B cell (primary cell): ENCODE measurements around the gene PDS5A. TPM values are rescaled to one million over a fixed set of nuclear protein-coding genes. Genes with fewer than 3 reads are reported as not detected.

Experiments
- ATAC-seq: fragments of 200-7000 bp; cut with Tn5 transposase; one replicate; pipeline ENCODE4 v1.10.0; 2021; ENCODE audit warnings: low read depth, mild to moderate bottlenecking, moderate number of reproducible peaks, moderate library complexity
- CTCF ChIA-PET: fragments of 350-600 bp; sonication (Branson Sonifier 250); formaldehyde crosslinking; loops from one replicate; lab custom pipeline; 2021; ENCODE audit warnings: antibody characterized with exemption, inconsistent platforms; lab: Charles Lee
- POLR2A ChIA-PET: fragments of 350-600 bp; sonication (Branson Sonifier 250); formaldehyde crosslinking; loops from one replicate; lab custom pipeline; 2021; ENCODE audit warnings: antibody characterized with exemption; lab: Charles Lee
- DNase-seq: peaks from one replicate; pipeline ENCODE4 v3.0.0; 2013
- H2AFZ ChIP-seq: 2 replicates; pipeline ENCODE4 v1.6.1; 2012; ENCODE audit warnings: mild to moderate bottlenecking, low read depth, low read length; ENCODE audit not compliant: insufficient read depth, poor library complexity, severe bottlenecking
- H3K27ac ChIP-seq, 2 donors: 1 replicate in 1 of 2; 2 replicates in 1 of 2; pipeline ENCODE4 v1.5.1; 2012 to 2013; ENCODE audit warnings: low read length in 2 of 2, mild to moderate bottlenecking in 2 of 2, moderate library complexity in 1 of 2
- H3K27me3 ChIP-seq, 4 experiments: fragments of 200-600 bp in 1 of 4; sonication (generic) in 1 of 4; replicated peaks in 1 of 4; 1 replicate in 2 of 4; 2 replicates in 2 of 4; pipeline versions ENCODE4 v1.6.1 to v1.7.0; 2013 to 2016; ENCODE audit warnings: low read length in 3 of 4, mild to moderate bottlenecking in 2 of 4, mixed read lengths in 1 of 4, moderate library complexity in 1 of 4; ENCODE audit not compliant: insufficient read depth in 4 of 4, control insufficient read depth in 3 of 4; ENCODE audit errors: control extremely low read depth in 1 of 4
- H3K36me3 ChIP-seq, 2 experiments: replicated peaks in 1 of 2; 1 replicate in 1 of 2; 2 replicates in 1 of 2; pipeline versions ENCODE4 v1.6.1 to v1.7.1; 2013; ENCODE audit warnings: low read length in 1 of 2; ENCODE audit not compliant: insufficient read depth in 2 of 2, control insufficient read depth in 1 of 2; ENCODE audit errors: control extremely low read depth in 1 of 2, extremely low read depth in 1 of 2
- H3K4me1 ChIP-seq, 2 donors: fragments of 200-600 bp in 1 of 2; sonication (generic) in 1 of 2; 1 replicate in 1 of 2; 2 replicates in 1 of 2; pipeline versions ENCODE4 v1.5.1 to v1.6.1; 2013 to 2017; ENCODE audit warnings: low read length in 2 of 2; ENCODE audit not compliant: control insufficient read depth in 2 of 2, insufficient read depth in 2 of 2
- H3K4me2 ChIP-seq: replicated peaks from 2 replicates; pipeline ENCODE3; 2012; ENCODE audit warnings: mild to moderate bottlenecking, low read depth, low read length; ENCODE audit not compliant: poor library complexity, severe bottlenecking
- H3K4me3 ChIP-seq, 5 experiments: fragments of 200-600 bp in 1 of 5; sonication (generic) in 1 of 5; 1 replicate in 3 of 5; 2 replicates in 2 of 5; pipeline versions ENCODE4 v1.5.1 to v1.7.0; 2011 to 2016; ENCODE audit warnings: low read length in 4 of 5, mild to moderate bottlenecking in 4 of 5, low read depth in 2 of 5, control low read depth in 1 of 5, moderate library complexity in 1 of 5; ENCODE audit not compliant: insufficient read depth in 1 of 5; ENCODE audit errors: control extremely low read depth in 1 of 5, extremely low read depth in 1 of 5
- H3K79me2 ChIP-seq: fragments of 200-600 bp; sonication (generic); one replicate; pipeline ENCODE4 v1.6.0; 2016; ENCODE audit warnings: low read length; ENCODE audit not compliant: control insufficient read depth, insufficient read depth
- H3K9ac ChIP-seq: fragments of 200-600 bp; sonication (generic); 2 replicates; pipeline ENCODE4 v1.6.1; 2017; ENCODE audit warnings: mild to moderate bottlenecking, low read length, moderate library complexity
- H3K9me3 ChIP-seq, 3 donors: one replicate each; pipeline versions ENCODE4 v1.6.1 to v1.7.1; 2013; ENCODE audit warnings: low read length in 2 of 3; ENCODE audit not compliant: control insufficient read depth in 2 of 3, insufficient read depth in 1 of 3; ENCODE audit errors: control extremely low read depth in 1 of 3
- H4K20me1 ChIP-seq: 2 replicates; pipeline ENCODE4 v1.6.0; 2012; ENCODE audit warnings: mild to moderate bottlenecking, low read length; ENCODE audit not compliant: insufficient read depth, control insufficient read depth, poor library complexity, severe bottlenecking
- H3K27ac Mint-ChIP-seq: one replicate; pipeline ENCODE4 v1.8.0; 2021; ENCODE audit warnings: mixed read lengths
- H3K27me3 Mint-ChIP-seq: one replicate; pipeline ENCODE4 v1.8.0; 2021; ENCODE audit warnings: mixed read lengths
- H3K4me1 Mint-ChIP-seq: one replicate; pipeline ENCODE4 v1.8.0; 2021; ENCODE audit warnings: mixed read lengths
- H3K4me3 Mint-ChIP-seq: one replicate; pipeline ENCODE4 v1.8.0; 2021; ENCODE audit warnings: mixed read lengths
- H3K9me3 Mint-ChIP-seq: one replicate; pipeline ENCODE4 v1.8.0; 2022; ENCODE audit warnings: mixed read lengths; ENCODE audit not compliant: insufficient read depth
- EZH2 ChIP-seq: IDR thresholded peaks from 2 replicates; pipeline ENCODE4 v1.6.1; 2012; ENCODE audit warnings: borderline replicate concordance, low read depth, mild to moderate bottlenecking, moderate library complexity, low read length; ENCODE audit not compliant: insufficient read depth, poor library complexity, severe bottlenecking
- WGBS: methylation state at CpG from one replicate; pipeline ENCODE4 v1.1.5; 2013; ENCODE audit warnings: missing lambda C conversion rate; ENCODE audit not compliant: insufficient coverage; 5-methylcytosine and 5-hydroxymethylcytosine counted together
- intact Hi-C: fragments of 100-400 bp; cut with micrococcal nuclease; formaldehyde crosslinking; loops from one replicate; pipeline ENCODE4 v1.10.0; 2022
- polyA plus RNA-seq: library from polyadenylated mRNA; depleted of rRNA; stranded (reverse); fragments of >200 nt; gene quantifications from 2 replicates; pipeline ENCODE4 v1.2.3, GENCODE V29; 2012
- total RNA-seq, 2 donors: library from RNA; stranded (reverse); fragments of 120-200 nt in 1 of 2; gene quantifications; 1 replicate in 1 of 2; 2 replicates in 1 of 2; pipeline versions ENCODE4 v1.2.3 to v1.2.4, GENCODE V29; 2013 to 2022
- TF ChIP-seq, protein P1 (sequence below): fragments of 200-600 bp; IDR thresholded peaks from one replicate; pipeline ENCODE4 v1.8.0; 2022; ENCODE audit warnings: antibody characterized with exemption, mild to moderate bottlenecking

PDS5A gene
- total and polyA plus RNA-seq, 2 donors (not counting 1 experiment from before 2014, with no cell fraction given) = 19.4 to 111 TPM

DNA sequence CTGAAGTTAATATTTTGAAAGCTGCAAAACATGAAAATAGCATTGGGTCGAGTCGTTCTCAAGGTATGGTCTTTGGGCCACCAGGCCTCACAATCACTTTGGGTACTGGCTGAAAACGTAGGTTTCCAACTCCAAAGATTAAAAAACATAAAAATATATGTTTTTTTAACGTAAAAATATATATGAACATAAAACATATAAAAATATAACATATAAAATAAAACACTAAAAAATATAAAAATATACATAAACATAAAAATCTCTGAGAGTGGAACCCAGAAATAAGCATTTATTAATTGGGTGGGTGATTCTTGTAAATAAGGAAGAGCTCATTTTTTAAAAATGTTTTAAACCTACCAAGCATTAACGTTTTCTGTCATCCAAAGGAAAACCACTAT, 666 bp upstream of the PDS5A start:
- no peaks in the 10 kb centered on the region for H3K9me3 Mint-ChIP-seq
- H3K27me3 Mint-ChIP-seq = no peaks in the 10 kb centered on the region
- H3K4me3 Mint-ChIP-seq = peak overlapping the region; percentile 91
- H3K4me2 ChIP-seq = peak overlapping the region; percentile 93
- ChIA-PET POLR2A (interaction anchor here (0.6 to 1.2 kb wide), 3 partner anchors 31 to 520 kb away, joined by 3 to 9 read pairs (median 4); partner anchors contain the start of genes LIAS and RPL9), CTCF (interaction anchor here (0.6 to 2.0 kb wide), 13 partner anchors 11 to 1216 kb away, joined by 3 to 17 read pairs (median 3); partner anchors contain the start of genes LIAS and SMIM14)
- peak overlapping the region; percentile 93 for H3K27ac Mint-ChIP-seq
- peaks cover 25% of the 10 kb centered on the region for H4K20me1 ChIP-seq
- H2AFZ ChIP-seq = peak overlapping the region; percentile 97
- DNase-seq (no peak), ATAC-seq (no peak)
- H3K4me1 ChIP-seq = peaks cover 11 to 15% of the 10 kb centered on the region in 2 donors
- H3K79me2 ChIP-seq = peaks cover 50% of the 10 kb centered on the region
- H3K4me1 Mint-ChIP-seq = peaks cover 26% of the 10 kb centered on the region
- peak overlapping the region; percentile 86 for H3K9ac ChIP-seq
- H3K27me3 ChIP-seq = no peaks in the 10 kb centered on the region
- TF ChIP-seq, protein P1, sequence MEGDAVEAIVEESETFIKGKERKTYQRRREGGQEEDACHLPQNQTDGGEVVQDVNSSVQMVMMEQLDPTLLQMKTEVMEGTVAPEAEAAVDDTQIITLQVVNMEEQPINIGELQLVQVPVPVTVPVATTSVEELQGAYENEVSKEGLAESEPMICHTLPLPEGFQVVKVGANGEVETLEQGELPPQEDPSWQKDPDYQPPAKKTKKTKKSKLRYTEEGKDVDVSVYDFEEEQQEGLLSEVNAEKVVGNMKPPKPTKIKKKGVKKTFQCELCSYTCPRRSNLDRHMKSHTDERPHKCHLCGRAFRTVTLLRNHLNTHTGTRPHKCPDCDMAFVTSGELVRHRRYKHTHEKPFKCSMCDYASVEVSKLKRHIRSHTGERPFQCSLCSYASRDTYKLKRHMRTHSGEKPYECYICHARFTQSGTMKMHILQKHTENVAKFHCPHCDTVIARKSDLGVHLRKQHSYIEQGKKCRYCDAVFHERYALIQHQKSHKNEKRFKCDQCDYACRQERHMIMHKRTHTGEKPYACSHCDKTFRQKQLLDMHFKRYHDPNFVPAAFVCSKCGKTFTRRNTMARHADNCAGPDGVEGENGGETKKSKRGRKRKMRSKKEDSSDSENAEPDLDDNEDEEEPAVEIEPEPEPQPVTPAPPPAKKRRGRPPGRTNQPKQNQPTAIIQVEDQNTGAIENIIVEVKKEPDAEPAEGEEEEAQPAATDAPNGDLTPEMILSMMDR = no peak
- no peak for TF ChIP-seq EZH2
- peaks cover 3 to 11% of the 10 kb centered on the region in 2 experiments for H3K36me3 ChIP-seq
- peak overlapping the region; percentile 38 to 93 (median 63) for H3K4me3 ChIP-seq
- peak overlapping the region; percentile 71 to 82 for H3K27ac ChIP-seq
- intact Hi-C loops = loop anchor here (5.0 to 10.0 kb wide), 7 partner anchors 66 to 934 kb away; partner anchors contain the start of genes RFC1 and RHOH
- WGBS = 0% methylated on average over 2 of the region's 5 CpGs
- no peaks in the 10 kb centered on the region for H3K9me3 ChIP-seq

DNA sequence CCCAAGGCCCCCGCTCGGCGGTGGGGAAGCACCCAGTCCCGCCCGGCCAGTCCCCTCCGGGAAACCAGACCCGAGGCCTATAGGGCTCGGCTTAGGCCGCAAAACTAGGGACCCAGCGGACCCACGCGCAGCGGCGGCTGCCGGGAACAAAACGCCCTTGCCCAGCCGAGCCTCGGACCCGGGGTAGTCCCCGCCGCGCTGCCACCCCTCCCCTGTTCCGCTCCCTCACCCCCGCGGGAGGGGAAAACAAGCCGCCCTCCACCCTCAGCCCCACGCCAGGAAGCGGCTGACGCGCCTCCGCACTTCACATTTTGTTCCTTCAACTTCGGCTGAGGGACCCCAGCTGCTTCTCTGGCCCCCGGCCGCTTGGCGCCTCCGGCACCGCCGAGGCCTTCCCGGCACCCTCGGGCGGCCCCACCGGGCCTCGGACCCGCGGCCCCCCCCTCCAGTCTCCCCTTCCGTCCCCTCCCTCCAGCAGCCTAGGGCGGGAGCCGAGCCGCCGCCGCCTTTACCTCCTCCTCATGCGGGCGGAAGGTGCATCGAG, 694 bp downstream of the PDS5A start:
- peaks cover 63% of the 10 kb centered on the region for H3K79me2 ChIP-seq
- H3K4me1 ChIP-seq = peaks cover 11 to 15% of the 10 kb centered on the region in 2 donors
- no peaks in the 10 kb centered on the region for H3K9me3 ChIP-seq
- intact Hi-C loops = loop anchor here (1.0 to 10.0 kb wide), 15 partner anchors 31 to 932 kb away; partner anchors contain the start of genes LIAS, N4BP2, RFC1 and RHOH
- TF ChIP-seq, protein P1 = no peak
- TF ChIP-seq EZH2 = no peak
- H3K27me3 ChIP-seq = no peaks in the 10 kb centered on the region
- ATAC-seq = peak; percentile 13
- Mint-ChIP-seq H3K4me1 (peaks cover 31% of the 10 kb centered on the region), H3K27me3 (no peaks in the 10 kb centered on the region), H3K9me3 (no peaks in the 10 kb centered on the region), H3K4me3 (peak overlapping the region; percentile 79), H3K27ac (peak overlapping the region; percentile 77)
- H3K9ac ChIP-seq = peak overlapping the region; percentile 86
- peak overlapping the region; percentile 71 to 83 for H3K27ac ChIP-seq
- peak; percentile 72 for DNase-seq
- POLR2A ChIA-PET = interaction anchor here (0.6 to 0.7 kb wide), 2 partner anchors 29 to 339 kb away, joined by 4 to 5 read pairs; no protein-coding TSS in a partner anchor
- peaks cover 4 to 15% of the 10 kb centered on the region in 2 experiments for H3K36me3 ChIP-seq
- H4K20me1 ChIP-seq = peaks cover 30% of the 10 kb centered on the region
- under 1% methylated on average over 53 of the region's 54 CpGs for WGBS
- peak overlapping the region in 4 of 5 experiments; percentile 81 to 93 (median 84) for H3K4me3 ChIP-seq
- H3K4me2 ChIP-seq = peak overlapping the region; percentile 93
- peak overlapping the region; percentile 97 for H2AFZ ChIP-seq
- CTCF ChIA-PET = interaction anchor here (1.0 kb wide), 3 partner anchors 280 to 508 kb away, joined by 3 to 7 read pairs (median 4); partner anchors contain the start of gene UBE2K
